Measurements from ENCODE around the gene RBMS1. TPM values are rescaled to one million over a fixed set of nuclear protein-coding genes. Genes with fewer than 3 reads are reported as not detected.

RBMS1 gene
- total RNA-seq, 4 donors from 2014 or later = 13.5 to 31.6 (median 23.0) TPM

GRCh38 chr2:160347269-160347863 lies 146.2 kb downstream of the RBMS1 start:
- 92 to 100% methylated on average over 1 of the region's 1 CpG for WGBS, 2 donors (ENCODE audit: low coverage in 1 of 2)
- Histone ChIP-seq H3K27me3 (no peaks in the 10 kb centered on the region), H3K36me3 (no peaks in the 10 kb centered on the region), H3K27ac (no peak overlapping the region), H3K9me3 (no peaks in the 10 kb centered on the region), H3K4me1 (peaks cover 4 to 33% (median 8%) of the 10 kb centered on the region in 4 donors), H3K4me3 (no peak overlapping the region)
- in situ Hi-C loops (cut with MboI; ENCODE audit: low pct_ligation_motif_present in 1 of 4, low pct_unique_long_range_greater_than_20kb in 1 of 4, low sequenced_read_pairs in 3 of 4) (no loop called here), intact Hi-C loops (cut with DNase I; ENCODE audit: low total_unique reads) (no loop called here)
- no peak for DNase-seq
- no peak for TF ChIP-seq EP300 (IDR thresholded peaks at IDR 0.05; ENCODE audit: low read depth)
- TF ChIP-seq POLR2A (IDR thresholded peaks at IDR 0.05) = no peak
- TF ChIP-seq CTCF (IDR thresholded peaks at IDR 0.05) = no peak
- no peak for TF ChIP-seq POLR2AphosphoS5 (IDR thresholded peaks at IDR 0.05)

DNA sequence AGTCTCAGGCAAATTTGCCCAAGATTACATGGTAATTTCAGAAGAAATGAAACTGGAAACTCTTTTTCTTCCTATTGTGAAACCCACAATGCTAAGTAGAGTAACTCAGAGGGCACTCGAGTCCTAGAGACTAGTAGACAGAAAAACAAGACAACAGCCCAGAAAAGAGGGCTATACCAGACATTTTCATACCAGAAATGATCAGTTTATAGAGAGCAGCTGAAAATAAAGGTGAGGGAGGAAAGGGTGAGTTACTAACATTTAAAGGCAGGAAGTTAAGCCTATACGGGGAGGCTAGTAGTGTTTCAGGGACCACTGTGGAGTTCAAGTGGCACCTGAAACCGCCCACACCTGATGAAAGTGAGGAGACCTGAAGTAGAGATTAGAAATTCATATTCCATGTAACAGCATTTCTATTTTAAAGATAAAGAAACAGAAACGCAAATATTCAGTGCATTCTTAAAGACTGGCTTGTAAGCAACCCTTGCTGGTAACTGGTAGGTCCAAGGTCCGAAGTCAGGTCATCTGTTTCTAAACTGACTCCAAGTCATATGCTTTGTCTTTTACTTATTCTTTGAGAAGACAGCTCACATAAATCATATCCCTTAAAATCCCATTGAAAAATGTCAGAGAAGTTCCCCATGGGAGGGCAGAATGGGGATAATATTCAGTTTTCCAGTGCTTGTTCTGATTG lies 148.4 kb downstream of the RBMS1 start:
- H3K27me3 ChIP-seq = no peaks in the 10 kb centered on the region
- no peaks in the 10 kb centered on the region for H3K36me3 ChIP-seq
- no peak overlapping the region for H3K4me3 ChIP-seq
- intact Hi-C loops (cut with DNase I; ENCODE audit: low total_unique reads) = no loop called here
- H3K9me3 ChIP-seq = no peaks in the 10 kb centered on the region
- no peak overlapping the region for H3K27ac ChIP-seq
- 80 to 84% methylated on average over 1 to 5 of the region's 5 CpGs for WGBS, 2 donors (ENCODE audit: low coverage in 1 of 2)
- DNase-seq = no peak
- no peak for TF ChIP-seq CTCF (IDR thresholded peaks at IDR 0.05)
- TF ChIP-seq POLR2A (IDR thresholded peaks at IDR 0.05) = no peak
- no peak for TF ChIP-seq POLR2AphosphoS5 (IDR thresholded peaks at IDR 0.05)
- no peak for TF ChIP-seq EP300 (IDR thresholded peaks at IDR 0.05; ENCODE audit: low read depth)
- in situ Hi-C loops (cut with MboI; ENCODE audit: low pct_ligation_motif_present in 1 of 4, low pct_unique_long_range_greater_than_20kb in 1 of 4, low sequenced_read_pairs in 3 of 4) = no loop called here
- H3K4me1 ChIP-seq = peaks cover 3 to 23% (median 11%) of the 10 kb centered on the region in 4 donors

- no peak for TF ChIP-seq POLR2A (IDR thresholded peaks at IDR 0.05)
- Histone ChIP-seq H3K27me3 (no peaks in the 10 kb centered on the region), H3K4me1 (peaks cover 3 to 40% (median 13%) of the 10 kb centered on the region in 4 donors), H3K36me3 (no peaks in the 10 kb centered on the region), H3K27ac (no peak overlapping the region), H3K9me3 (no peaks in the 10 kb centered on the region), H3K4me3 (no peak overlapping the region)
- intact Hi-C loops (cut with DNase I; ENCODE audit: low total_unique reads) (no loop called here), in situ Hi-C loops (cut with MboI; ENCODE audit: low pct_ligation_motif_present in 1 of 4, low pct_unique_long_range_greater_than_20kb in 1 of 4, low sequenced_read_pairs in 3 of 4) (no loop called here)
- WGBS, 2 donors (ENCODE audit: low coverage in 1 of 2) = 83% methylated on average over 2 of the region's 2 CpGs
- DNase-seq = no peak
Measured at GRCh38 chr2:160343404-160343803, 150.2 kb downstream of the RBMS1 start.

- Histone ChIP-seq H3K36me3 (no peaks in the 10 kb centered on the region), H3K4me3 (no peak overlapping the region), H3K9me3 (no peaks in the 10 kb centered on the region), H3K27ac (peak overlapping the region in 3 of 4 donors; percentile 22 to 59 (median 52)), H3K27me3 (no peaks in the 10 kb centered on the region), H3K4me1 (peaks cover 0 to 46% (median 16%) of the 10 kb centered on the region in 4 donors)
- in situ Hi-C loops (cut with MboI; ENCODE audit: low pct_ligation_motif_present in 1 of 4, low pct_unique_long_range_greater_than_20kb in 1 of 4, low sequenced_read_pairs in 3 of 4) (no loop called here), intact Hi-C loops (cut with DNase I; ENCODE audit: low total_unique reads) (no loop called here)
- 71 to 79% methylated on average over 2 of the region's 2 CpGs for WGBS, 2 donors (ENCODE audit: low coverage in 1 of 2)
- no peak for TF ChIP-seq EP300 (IDR thresholded peaks at IDR 0.05; ENCODE audit: low read depth)
- no peak for TF ChIP-seq CTCF (IDR thresholded peaks at IDR 0.05)
- no peak for TF ChIP-seq POLR2AphosphoS5 (IDR thresholded peaks at IDR 0.05)
- no peak for TF ChIP-seq POLR2A (IDR thresholded peaks at IDR 0.05)
- no peak for DNase-seq
Measured at GRCh38 chr2:160339726-160340125, 153.9 kb downstream of the RBMS1 start.
